Measurements from ENCODE around the gene DCD.

The DCD gene

DNA sequence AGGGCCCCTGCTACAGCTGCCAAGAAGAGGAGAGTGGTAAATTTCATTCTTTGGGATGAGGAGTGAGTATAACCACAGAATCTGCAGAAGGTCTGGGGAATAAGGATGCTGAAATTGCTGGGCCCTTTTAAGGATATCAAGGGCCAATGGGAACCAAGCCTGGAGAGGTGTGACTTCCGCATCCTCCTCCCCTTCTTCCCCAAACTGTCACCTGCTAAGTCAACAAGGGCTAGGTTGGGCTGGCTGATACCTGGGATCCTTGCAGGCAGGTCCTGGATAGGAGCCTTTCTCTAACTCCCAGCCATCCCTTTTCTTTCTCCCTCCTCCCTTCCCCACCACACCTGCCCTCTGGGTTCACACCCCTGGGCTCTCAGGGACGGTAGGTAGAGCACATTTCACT is 13.4 kb downstream of the DCD start, which contains the start of gene LACRT:
Gene LACRT (minus strand): TSS at position 101 of the 400 bp plus-strand sequence. CDS start 54 bp downstream, at position 47.
- no peak within 1 kb of the TSS for H3K9ac ChIP-seq (ENCODE audit: low read length)
- no peak within 1 kb of the TSS for H2BK5ac ChIP-seq (ENCODE audit: low read depth, low read length, poor library complexity, severe bottlenecking)
- no peak within 1 kb of the TSS for H3K27ac ChIP-seq (ENCODE audit: low read length, poor library complexity, severe bottlenecking)
- H3K4me1 ChIP-seq (ENCODE audit: control insufficient read depth, insufficient read depth, low read depth, low read length) = no peaks in the 10 kb centered on the region
- no peak within 1 kb of the TSS for H3K4me3 ChIP-seq (ENCODE audit: insufficient read depth in 1 of 2, low read depth in 1 of 2, low read length in 2 of 2)
- H3K27me3 ChIP-seq (ENCODE audit: control insufficient read depth in 1 of 2, insufficient read depth in 1 of 2, low read length in 2 of 2) = peaks cover 7 to 42% of the 10 kb centered on the region in 2 experiments
- no peaks in the 10 kb centered on the region for H3K9me3 ChIP-seq (ENCODE audit: control insufficient read depth, low read length)
- H3K4ac ChIP-seq (ENCODE audit: low read depth in 1 of 2, low read length in 2 of 2) = no peak within 1 kb of the TSS
- 80% methylated on average over 2 of the region's 2 CpGs for WGBS
- no peak within 1 kb of the TSS for H4K91ac ChIP-seq (ENCODE audit: low read length)
- no peak within 1 kb of the TSS for H2BK12ac ChIP-seq (ENCODE audit: low read length in 2 of 2)
- no peak within 1 kb of the TSS for H3K4me2 ChIP-seq (ENCODE audit: low read length, poor library complexity, severe bottlenecking)
- H3K23ac ChIP-seq (ENCODE audit: low read length in 2 of 2) = no peak within 1 kb of the TSS
- DNase-seq = no peak
- no peak within 1 kb of the TSS for H4K8ac ChIP-seq (ENCODE audit: low read length)
- no peak within 1 kb of the TSS for H2BK15ac ChIP-seq (ENCODE audit: low read depth, poor library complexity, severe bottlenecking)
- H2AFZ ChIP-seq (ENCODE audit: low read depth, low read length) = no peak within 1 kb of the TSS
- no peak within 1 kb of the TSS for H2BK120ac ChIP-seq (ENCODE audit: low read depth, low read length)
- no peak within 1 kb of the TSS for H3K18ac ChIP-seq (ENCODE audit: low read depth in 1 of 2, low read length in 2 of 2)
- H3K79me1 ChIP-seq (replicated peaks; ENCODE audit: low read length, poor library complexity, severe bottlenecking) = no peaks in the 10 kb centered on the region
- H2AK5ac ChIP-seq (ENCODE audit: low read length, severe bottlenecking) = no peak within 1 kb of the TSS
- no peaks in the 10 kb centered on the region for H3K36me3 ChIP-seq (ENCODE audit: control insufficient read depth in 1 of 2, insufficient read depth in 2 of 2, low read depth in 1 of 2, low read length in 2 of 2)
- no peak within 1 kb of the TSS for H3K14ac ChIP-seq (ENCODE audit: low read length in 2 of 2)

DNA sequence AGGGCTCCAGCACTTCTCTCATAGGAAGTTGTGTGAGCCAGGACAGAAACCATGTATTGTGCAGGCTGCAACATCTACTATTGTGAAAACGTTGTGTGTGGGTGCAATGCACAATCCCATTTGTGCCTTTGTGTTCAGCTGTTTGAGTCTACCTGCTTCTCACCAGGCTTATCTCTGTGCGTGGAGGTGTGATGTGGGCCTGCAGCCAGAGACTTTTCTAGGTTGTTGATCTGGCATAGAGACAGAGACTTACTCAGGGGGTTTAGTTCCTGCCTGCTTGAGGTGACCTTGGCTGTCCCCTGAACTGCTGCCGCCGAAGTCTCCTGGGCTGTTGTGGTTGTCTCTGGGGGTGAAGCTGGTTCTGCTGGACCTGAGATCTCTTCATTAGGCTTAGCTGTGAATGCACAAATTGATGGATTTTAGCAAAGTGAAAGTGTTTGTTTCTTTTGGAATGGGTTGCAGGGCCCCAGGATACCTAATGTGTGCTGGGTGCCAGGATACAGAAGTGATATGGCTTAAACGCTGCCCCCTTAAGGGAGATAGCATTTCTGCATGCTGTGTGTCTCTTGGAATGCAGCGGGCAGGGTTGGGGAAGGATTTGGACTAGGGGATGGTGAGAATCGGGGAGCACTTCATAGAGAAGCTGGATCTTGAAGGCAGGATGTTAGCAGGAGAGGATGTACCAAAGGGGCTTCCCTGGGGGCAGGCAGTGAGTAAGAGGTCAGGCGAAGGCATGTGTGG is 16.0 kb downstream of the DCD start:
- H3K4me1 ChIP-seq (ENCODE audit: control insufficient read depth, insufficient read depth, low read depth, low read length) = no peaks in the 10 kb centered on the region
- H4K91ac ChIP-seq (ENCODE audit: low read length) = no peak overlapping the region
- H2BK12ac ChIP-seq (ENCODE audit: low read length in 2 of 2) = no peak overlapping the region
- H3K23ac ChIP-seq (ENCODE audit: low read length in 2 of 2) = no peak overlapping the region
- H3K14ac ChIP-seq (ENCODE audit: low read length in 2 of 2) = no peak overlapping the region
- no peak overlapping the region for H2BK120ac ChIP-seq (ENCODE audit: low read depth, low read length)
- no peak overlapping the region for H2BK15ac ChIP-seq (ENCODE audit: low read depth, poor library complexity, severe bottlenecking)
- no peak for DNase-seq
- H3K9ac ChIP-seq (ENCODE audit: low read length) = no peak overlapping the region
- H3K9me3 ChIP-seq (ENCODE audit: control insufficient read depth, low read length) = peaks cover 10% of the 10 kb centered on the region
- no peak overlapping the region for H2AFZ ChIP-seq (ENCODE audit: low read depth, low read length)
- no peak overlapping the region for H3K4me2 ChIP-seq (ENCODE audit: low read length, poor library complexity, severe bottlenecking)
- no peak overlapping the region for H3K4ac ChIP-seq (ENCODE audit: low read depth in 1 of 2, low read length in 2 of 2)
- no peak overlapping the region for H3K4me3 ChIP-seq (ENCODE audit: insufficient read depth in 1 of 2, low read depth in 1 of 2, low read length in 2 of 2)
- no peak overlapping the region for H3K18ac ChIP-seq (ENCODE audit: low read depth in 1 of 2, low read length in 2 of 2)
- peaks cover 9 to 42% of the 10 kb centered on the region in 2 experiments for H3K27me3 ChIP-seq (ENCODE audit: control insufficient read depth in 1 of 2, insufficient read depth in 1 of 2, low read length in 2 of 2)
- no peak overlapping the region for H2AK5ac ChIP-seq (ENCODE audit: low read length, severe bottlenecking)
- H4K8ac ChIP-seq (ENCODE audit: low read length) = no peak overlapping the region
- no peaks in the 10 kb centered on the region for H3K36me3 ChIP-seq (ENCODE audit: control insufficient read depth in 1 of 2, insufficient read depth in 2 of 2, low read depth in 1 of 2, low read length in 2 of 2)
- H3K79me1 ChIP-seq (replicated peaks; ENCODE audit: low read length, poor library complexity, severe bottlenecking) = no peaks in the 10 kb centered on the region
- H2BK5ac ChIP-seq (ENCODE audit: low read depth, low read length, poor library complexity, severe bottlenecking) = no peak overlapping the region
- WGBS = 61% methylated on average over 8 of the region's 8 CpGs
- H3K27ac ChIP-seq (ENCODE audit: low read length, poor library complexity, severe bottlenecking) = no peak overlapping the region

GRCh38 chr12:54631551-54631950 is 16.6 kb downstream of the DCD start:
- 88% methylated on average over 4 of the region's 5 CpGs for WGBS
- Histone ChIP-seq H3K36me3 (ENCODE audit: control insufficient read depth in 1 of 2, insufficient read depth in 2 of 2, low read depth in 1 of 2, low read length in 2 of 2) (no peaks in the 10 kb centered on the region), H3K9me3 (ENCODE audit: control insufficient read depth, low read length) (peaks cover 10% of the 10 kb centered on the region), H3K14ac (ENCODE audit: low read length in 2 of 2) (no peak overlapping the region), H3K27me3 (ENCODE audit: control insufficient read depth in 1 of 2, insufficient read depth in 1 of 2, low read length in 2 of 2) (peaks cover 9 to 42% of the 10 kb centered on the region in 2 experiments), H3K4ac (ENCODE audit: low read depth in 1 of 2, low read length in 2 of 2) (no peak overlapping the region), H3K79me1 (replicated peaks; ENCODE audit: low read length, poor library complexity, severe bottlenecking) (no peaks in the 10 kb centered on the region), H3K4me3 (ENCODE audit: insufficient read depth in 1 of 2, low read depth in 1 of 2, low read length in 2 of 2) (no peak overlapping the region), H2AFZ (ENCODE audit: low read depth, low read length) (no peak overlapping the region), H3K18ac (ENCODE audit: low read depth in 1 of 2, low read length in 2 of 2) (no peak overlapping the region), H4K91ac (ENCODE audit: low read length) (no peak overlapping the region), H3K9ac (ENCODE audit: low read length) (no peak overlapping the region), H2AK5ac (ENCODE audit: low read length, severe bottlenecking) (no peak overlapping the region), H2BK120ac (ENCODE audit: low read depth, low read length) (no peak overlapping the region), H2BK12ac (ENCODE audit: low read length in 2 of 2) (no peak overlapping the region), H3K4me2 (ENCODE audit: low read length, poor library complexity, severe bottlenecking) (no peak overlapping the region), H2BK5ac (ENCODE audit: low read depth, low read length, poor library complexity, severe bottlenecking) (no peak overlapping the region), H2BK15ac (ENCODE audit: low read depth, poor library complexity, severe bottlenecking) (no peak overlapping the region), H4K8ac (ENCODE audit: low read length) (no peak overlapping the region), H3K27ac (ENCODE audit: low read length, poor library complexity, severe bottlenecking) (no peak overlapping the region), H3K23ac (ENCODE audit: low read length in 2 of 2) (no peak overlapping the region), H3K4me1 (ENCODE audit: control insufficient read depth, insufficient read depth, low read depth, low read length) (no peaks in the 10 kb centered on the region)
- no peak for DNase-seq

DNA sequence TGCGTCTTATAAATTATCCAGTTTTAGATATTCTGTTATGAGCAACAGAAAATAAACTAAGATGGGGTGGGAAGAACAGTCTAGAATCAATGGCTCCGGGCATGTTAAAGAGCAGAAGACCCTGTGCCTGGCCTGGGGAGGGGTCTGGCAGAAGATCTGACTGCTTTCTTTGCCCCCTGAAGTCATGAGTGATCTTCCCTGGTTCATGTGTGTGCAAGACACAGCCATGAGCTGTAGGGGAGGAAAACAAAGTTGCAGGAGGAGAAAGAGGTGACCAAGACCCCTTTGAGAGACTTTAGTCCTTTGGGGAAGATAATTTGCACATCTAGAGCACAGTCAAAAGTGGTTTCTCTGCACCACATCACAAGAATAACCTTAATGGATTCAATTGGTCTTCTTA is 18.2 kb downstream of the DCD start:
- Histone ChIP-seq H2BK12ac (ENCODE audit: low read length in 2 of 2) (no peak overlapping the region), H2BK120ac (ENCODE audit: low read depth, low read length) (no peak overlapping the region), H3K18ac (ENCODE audit: low read depth in 1 of 2, low read length in 2 of 2) (no peak overlapping the region), H3K9ac (ENCODE audit: low read length) (no peak overlapping the region), H3K4me1 (ENCODE audit: control insufficient read depth, insufficient read depth, low read depth, low read length) (no peaks in the 10 kb centered on the region), H3K27me3 (ENCODE audit: control insufficient read depth in 1 of 2, insufficient read depth in 1 of 2, low read length in 2 of 2) (peaks cover 10 to 51% of the 10 kb centered on the region in 2 experiments), H3K4me3 (ENCODE audit: insufficient read depth in 1 of 2, low read depth in 1 of 2, low read length in 2 of 2) (no peak overlapping the region), H4K8ac (ENCODE audit: low read length) (no peak overlapping the region), H3K36me3 (ENCODE audit: control insufficient read depth in 1 of 2, insufficient read depth in 2 of 2, low read depth in 1 of 2, low read length in 2 of 2) (no peaks in the 10 kb centered on the region), H3K4ac (ENCODE audit: low read depth in 1 of 2, low read length in 2 of 2) (no peak overlapping the region), H2AFZ (ENCODE audit: low read depth, low read length) (no peak overlapping the region), H2AK5ac (ENCODE audit: low read length, severe bottlenecking) (no peak overlapping the region), H3K79me1 (replicated peaks; ENCODE audit: low read length, poor library complexity, severe bottlenecking) (no peaks in the 10 kb centered on the region), H4K91ac (ENCODE audit: low read length) (no peak overlapping the region), H3K14ac (ENCODE audit: low read length in 2 of 2) (no peak overlapping the region), H2BK5ac (ENCODE audit: low read depth, low read length, poor library complexity, severe bottlenecking) (no peak overlapping the region), H3K4me2 (ENCODE audit: low read length, poor library complexity, severe bottlenecking) (no peak overlapping the region), H3K27ac (ENCODE audit: low read length, poor library complexity, severe bottlenecking) (no peak overlapping the region), H3K23ac (ENCODE audit: low read length in 2 of 2) (no peak overlapping the region), H2BK15ac (ENCODE audit: low read depth, poor library complexity, severe bottlenecking) (no peak overlapping the region), H3K9me3 (ENCODE audit: control insufficient read depth, low read length) (peaks cover 10% of the 10 kb centered on the region)
- 64% methylated on average over 2 of the region's 2 CpGs for WGBS
- DNase-seq = no peak
